Measurements from ENCODE around the gene AGBL3.

GRCh38 chr7:135143885-135144668 lies 157.8 kb downstream of the AGBL3 start:
- TF ChIP-seq, protein P1, sequence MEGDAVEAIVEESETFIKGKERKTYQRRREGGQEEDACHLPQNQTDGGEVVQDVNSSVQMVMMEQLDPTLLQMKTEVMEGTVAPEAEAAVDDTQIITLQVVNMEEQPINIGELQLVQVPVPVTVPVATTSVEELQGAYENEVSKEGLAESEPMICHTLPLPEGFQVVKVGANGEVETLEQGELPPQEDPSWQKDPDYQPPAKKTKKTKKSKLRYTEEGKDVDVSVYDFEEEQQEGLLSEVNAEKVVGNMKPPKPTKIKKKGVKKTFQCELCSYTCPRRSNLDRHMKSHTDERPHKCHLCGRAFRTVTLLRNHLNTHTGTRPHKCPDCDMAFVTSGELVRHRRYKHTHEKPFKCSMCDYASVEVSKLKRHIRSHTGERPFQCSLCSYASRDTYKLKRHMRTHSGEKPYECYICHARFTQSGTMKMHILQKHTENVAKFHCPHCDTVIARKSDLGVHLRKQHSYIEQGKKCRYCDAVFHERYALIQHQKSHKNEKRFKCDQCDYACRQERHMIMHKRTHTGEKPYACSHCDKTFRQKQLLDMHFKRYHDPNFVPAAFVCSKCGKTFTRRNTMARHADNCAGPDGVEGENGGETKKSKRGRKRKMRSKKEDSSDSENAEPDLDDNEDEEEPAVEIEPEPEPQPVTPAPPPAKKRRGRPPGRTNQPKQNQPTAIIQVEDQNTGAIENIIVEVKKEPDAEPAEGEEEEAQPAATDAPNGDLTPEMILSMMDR (IDR thresholded peaks at IDR 0.05) = no peak
- TF ChIP-seq POLR2A (IDR thresholded peaks at IDR 0.05) = no peak
